ENCODE results near the gene IGF2BP2. TPM values are rescaled to one million over a fixed set of nuclear protein-coding genes. Genes with fewer than 3 reads are reported as not detected.
"Not testable (repeated sequence)": the region's sequence is repeated elsewhere in the genome, so short reads cannot be mapped to it uniquely, and the experiment has no call there.

Gene IGF2BP2
- total RNA-seq, 1 donor, result 67.8 TPM

- no peak for TF ChIP-seq CTCF (IDR thresholded peaks at IDR 0.05; ENCODE audit: insufficient read depth, low read depth, low read length)
- DNase-seq (ENCODE audit: low read depth), result peak; percentile 62
- H3K4me3 ChIP-seq (ENCODE audit: low read depth, low read length), result no peak overlapping the region
These were observed 35.7 kb downstream of the IGF2BP2 start for GRCh38 chr3:185789134-185789533.

DNA sequence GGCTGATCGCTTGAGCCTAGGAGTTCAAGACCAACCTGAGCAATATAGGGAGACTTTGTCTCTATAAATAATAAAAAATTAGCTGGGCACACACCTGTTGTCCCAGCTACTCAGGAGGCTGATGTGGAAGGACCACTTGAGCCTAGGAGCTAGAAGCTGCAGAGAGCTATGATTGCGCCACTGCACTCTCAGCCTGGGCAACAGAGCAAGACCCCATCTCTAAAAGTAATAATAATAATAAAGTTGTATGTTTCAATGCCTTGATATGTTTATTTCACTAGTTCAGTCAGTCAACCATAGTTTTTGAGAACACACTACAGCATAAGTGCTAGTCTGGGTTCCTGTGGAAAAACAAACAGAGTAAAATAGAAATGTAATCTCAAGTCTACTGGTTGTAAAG is 36.5 kb downstream of the IGF2BP2 start:
- no peak for DNase-seq (ENCODE audit: low read depth)

DNA sequence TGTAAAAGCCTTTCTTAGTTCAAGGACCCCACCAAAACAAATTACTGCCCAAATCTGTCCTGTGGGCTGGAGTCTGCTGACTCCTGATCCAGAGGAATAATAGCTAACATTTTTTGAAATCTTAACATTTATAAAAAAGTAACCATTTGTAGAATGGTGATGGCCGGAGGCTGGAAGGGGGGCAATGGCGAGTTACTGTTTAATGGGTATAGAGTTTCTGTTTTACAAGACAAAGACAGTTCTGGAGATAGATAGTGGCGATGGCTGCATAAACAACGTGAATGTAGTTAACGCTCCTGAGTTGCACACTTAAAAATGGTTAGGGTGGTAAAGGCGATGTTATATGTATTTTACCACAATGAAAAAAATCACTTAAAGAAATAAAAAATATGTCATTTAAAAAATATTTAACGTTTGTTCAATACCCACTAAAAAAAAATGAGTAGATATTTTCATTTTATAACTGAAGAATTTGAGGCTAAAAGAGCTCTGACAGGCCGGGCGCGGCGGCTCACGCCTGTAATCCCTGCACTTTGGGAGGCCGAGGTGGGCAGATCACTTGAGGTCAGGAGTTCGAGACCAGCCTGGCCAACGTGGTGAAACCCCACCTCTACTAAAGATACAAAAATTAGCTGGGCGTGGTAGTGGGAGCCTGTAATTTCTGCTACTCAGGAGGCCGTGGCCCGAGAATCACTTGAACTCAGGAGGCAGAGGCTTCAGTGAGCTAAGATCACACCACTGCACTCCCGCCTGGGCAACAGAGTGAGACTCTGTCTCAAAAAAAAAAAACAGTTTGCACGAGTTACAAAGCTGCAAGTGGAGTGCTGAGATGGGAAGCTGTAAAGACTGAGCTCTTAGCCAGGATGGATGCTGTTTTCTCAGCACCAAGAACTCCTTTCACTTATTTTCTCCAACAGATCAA is 37.6 kb downstream of the IGF2BP2 start:
- no peak for TF ChIP-seq CTCF (IDR thresholded peaks at IDR 0.05; ENCODE audit: insufficient read depth, low read depth, low read length)
- H3K4me3 ChIP-seq (ENCODE audit: low read depth, low read length), result no peak overlapping the region
- DNase-seq (ENCODE audit: low read depth), result no peak

More for the DNA sequence above, 36.5 kb downstream of the IGF2BP2 start:
- H3K4me3 ChIP-seq (ENCODE audit: low read depth, low read length), result no peak overlapping the region
- TF ChIP-seq CTCF (IDR thresholded peaks at IDR 0.05; ENCODE audit: insufficient read depth, low read depth, low read length), result no peak

GRCh38 chr3:185786258-185786657 is 38.6 kb downstream of the IGF2BP2 start:
- not testable (repeated sequence) for DNase-seq (ENCODE audit: low read depth); H3K4me3 ChIP-seq (ENCODE audit: low read depth, low read length)

- no peak overlapping the region for H3K4me3 ChIP-seq (ENCODE audit: low read depth, low read length)
- no peak for TF ChIP-seq CTCF (IDR thresholded peaks at IDR 0.05; ENCODE audit: insufficient read depth, low read depth, low read length)
- DNase-seq (ENCODE audit: low read depth), result no peak
These were observed 40.5 kb downstream of the IGF2BP2 start for GRCh38 chr3:185784317-185784716.

GRCh38 chr3:185781759-185782158 is 43.1 kb downstream of the IGF2BP2 start:
- no peak overlapping the region for H3K4me3 ChIP-seq (ENCODE audit: low read depth, low read length)
- TF ChIP-seq CTCF (IDR thresholded peaks at IDR 0.05; ENCODE audit: insufficient read depth, low read depth, low read length), result no peak

DNA sequence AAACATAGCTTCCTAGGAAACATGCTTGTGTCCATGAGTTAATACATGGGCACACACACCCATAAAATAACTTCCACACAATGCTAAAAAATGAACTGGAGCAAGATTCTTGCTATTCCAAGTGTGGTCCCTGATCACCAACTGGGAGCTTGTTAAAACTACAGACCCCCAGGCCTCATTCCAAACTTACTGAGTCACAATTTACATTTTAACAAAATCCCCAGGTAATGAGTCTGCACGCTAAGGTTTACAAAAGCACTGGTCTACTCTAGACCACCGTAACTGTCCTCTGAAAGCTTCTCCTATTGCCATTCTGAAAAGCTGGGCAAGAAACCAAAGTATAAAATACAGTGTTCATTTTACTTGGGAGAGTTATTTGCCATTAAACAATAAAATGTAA is 45.4 kb downstream of the IGF2BP2 start:
- DNase-seq (ENCODE audit: low read depth), result no peak
- TF ChIP-seq CTCF (IDR thresholded peaks at IDR 0.05; ENCODE audit: insufficient read depth, low read depth, low read length), result no peak
- H3K4me3 ChIP-seq (ENCODE audit: low read depth, low read length), result no peak overlapping the region

More at GRCh38 chr3:185781759-185782158, 43.1 kb downstream of the IGF2BP2 start:
- DNase-seq (ENCODE audit: low read depth), result no peak
